ENCODE results near the gene WDFY4. TPM values are rescaled to one million over a fixed set of nuclear protein-coding genes. Genes with fewer than 3 reads are reported as not detected.

The WDFY4 gene
- polyA plus RNA-seq, 1 donor (not counting 4 experiments of a cell fraction or from before 2014, with no cell fraction given), result 0.04 TPM

GRCh38 chr10:48692748-48693147, 8.1 kb downstream of the WDFY4 start:
- no peak overlapping the region for H3K4me3 ChIP-seq (ENCODE audit: control insufficient read depth in 2 of 3, extremely low read depth in 1 of 3, insufficient read depth in 2 of 3, low read depth in 1 of 3, low read length in 3 of 3)
- no peak for TF ChIP-seq CTCF (optimal IDR thresholded peaks at IDR 0.05 in 1 of 3, IDR thresholded peaks at IDR 0.05 in 1 of 3, conservative IDR thresholded peaks at IDR 0.05 in 1 of 3; ENCODE audit: extremely low read depth in 1 of 3, insufficient read depth in 2 of 3, low read length in 3 of 3)
- TF ChIP-seq EZH2 (IDR thresholded peaks at IDR 0.05; ENCODE audit: low read length), result no peak
- H3K27me3 ChIP-seq (ENCODE audit: control insufficient read depth, extremely low read depth, insufficient read depth, low read length), result no peaks in the 10 kb centered on the region
- DNase-seq (ENCODE audit: low read depth, low spot score), result no peak
- no peaks in the 10 kb centered on the region for H3K9me1 ChIP-seq (ENCODE audit: control insufficient read depth, extremely low read depth, insufficient read depth, low read length)
- no peaks in the 10 kb centered on the region for H3K36me3 ChIP-seq (ENCODE audit: control insufficient read depth in 2 of 2, extremely low read depth in 1 of 2, insufficient read depth in 2 of 2, low read length in 2 of 2)
- H3K4me2 ChIP-seq (ENCODE audit: control insufficient read depth, extremely low read depth, insufficient read depth, low read depth, low read length), result no peak overlapping the region
- no peaks in the 10 kb centered on the region for H3K4me1 ChIP-seq (ENCODE audit: control insufficient read depth, extremely low read depth, insufficient read depth, low read length)
- no peak overlapping the region for H3K9ac ChIP-seq (ENCODE audit: control insufficient read depth, extremely low read depth, insufficient read depth, low read length)
- dilution Hi-C loops (cut with MboI; ENCODE audit: extremely low pct_ligation_motif_present, low sequenced_read_pairs), result no loop called here
- H3K79me2 ChIP-seq (ENCODE audit: control insufficient read depth, insufficient read depth, low read length), result no peaks in the 10 kb centered on the region
- H3K9me3 ChIP-seq (ENCODE audit: control insufficient read depth, low read depth, low read length), result no peaks in the 10 kb centered on the region
- no peak overlapping the region for H3K27ac ChIP-seq (ENCODE audit: control insufficient read depth, insufficient read depth, low read length)
- H4K20me1 ChIP-seq (ENCODE audit: control insufficient read depth, extremely low read depth, insufficient read depth, low read length), result no peaks in the 10 kb centered on the region
- no peak for FAIRE-seq
- H2AFZ ChIP-seq (ENCODE audit: control insufficient read depth, low read length), result no peak overlapping the region

GRCh38 chr10:48693206-48693605, 8.5 kb downstream of the WDFY4 start:
- H3K4me2 ChIP-seq (ENCODE audit: control insufficient read depth, extremely low read depth, insufficient read depth, low read depth, low read length), result no peak overlapping the region
- no peaks in the 10 kb centered on the region for H3K9me3 ChIP-seq (ENCODE audit: control insufficient read depth, low read depth, low read length)
- H3K79me2 ChIP-seq (ENCODE audit: control insufficient read depth, insufficient read depth, low read length), result no peaks in the 10 kb centered on the region
- FAIRE-seq (no peak), DNase-seq (ENCODE audit: low read depth, low spot score) (no peak)
- H3K4me1 ChIP-seq (ENCODE audit: control insufficient read depth, extremely low read depth, insufficient read depth, low read length), result no peaks in the 10 kb centered on the region
- H3K36me3 ChIP-seq (ENCODE audit: control insufficient read depth in 2 of 2, extremely low read depth in 1 of 2, insufficient read depth in 2 of 2, low read length in 2 of 2), result no peaks in the 10 kb centered on the region
- H2AFZ ChIP-seq (ENCODE audit: control insufficient read depth, low read length), result no peak overlapping the region
- H3K9ac ChIP-seq (ENCODE audit: control insufficient read depth, extremely low read depth, insufficient read depth, low read length), result no peak overlapping the region
- no peaks in the 10 kb centered on the region for H3K27me3 ChIP-seq (ENCODE audit: control insufficient read depth, extremely low read depth, insufficient read depth, low read length)
- TF ChIP-seq CTCF (optimal IDR thresholded peaks at IDR 0.05 in 1 of 3, IDR thresholded peaks at IDR 0.05 in 1 of 3, conservative IDR thresholded peaks at IDR 0.05 in 1 of 3; ENCODE audit: extremely low read depth in 1 of 3, insufficient read depth in 2 of 3, low read length in 3 of 3) (no peak), EZH2 (IDR thresholded peaks at IDR 0.05; ENCODE audit: low read length) (no peak)
- no peak overlapping the region for H3K27ac ChIP-seq (ENCODE audit: control insufficient read depth, insufficient read depth, low read length)
- dilution Hi-C loops (cut with MboI; ENCODE audit: extremely low pct_ligation_motif_present, low sequenced_read_pairs), result no loop called here
- H3K4me3 ChIP-seq (ENCODE audit: control insufficient read depth in 2 of 3, extremely low read depth in 1 of 3, insufficient read depth in 2 of 3, low read depth in 1 of 3, low read length in 3 of 3), result no peak overlapping the region
- no peaks in the 10 kb centered on the region for H3K9me1 ChIP-seq (ENCODE audit: control insufficient read depth, extremely low read depth, insufficient read depth, low read length)
- H4K20me1 ChIP-seq (ENCODE audit: control insufficient read depth, extremely low read depth, insufficient read depth, low read length), result no peaks in the 10 kb centered on the region

Data from keratinocyte (primary cell).